ENCODE results near the gene CPA2.

CPA2 gene

GRCh38 chr7:130288168-130288567 lies 21.5 kb downstream of the CPA2 start:
- no peak overlapping the region for H3K4me3 ChIP-seq (ENCODE audit: low read length in 2 of 2)
- no peaks in the 10 kb centered on the region for H3K79me1 ChIP-seq (ENCODE audit: low read depth, low read length)
- H2AK5ac ChIP-seq (ENCODE audit: low read depth, low read length), result no peak overlapping the region
- H3K4me2 ChIP-seq (ENCODE audit: insufficient read depth, low read length, poor library complexity, severe bottlenecking), result no peak overlapping the region
- no peak overlapping the region for H2BK5ac ChIP-seq (ENCODE audit: low read length)
- no CpG with 5 or more reads among the region's 4 CpGs for WGBS, 2 donors (ENCODE audit: extremely low coverage in 2 of 2, insufficient read length in 2 of 2, insufficient replicate concordance in 1 of 2)
- H3K9ac ChIP-seq (ENCODE audit: low read depth, low read length, poor library complexity), result no peak overlapping the region
- H3K14ac ChIP-seq (ENCODE audit: low read length), result no peak overlapping the region
- no peak overlapping the region for H4K91ac ChIP-seq (ENCODE audit: low read depth, low read length, poor library complexity)
- no peak overlapping the region for H2BK120ac ChIP-seq (ENCODE audit: low read depth, low read length)
- no peak overlapping the region for H2BK12ac ChIP-seq (ENCODE audit: low read length)
- H2AFZ ChIP-seq (ENCODE audit: low read length), result no peak overlapping the region
- H3K4me1 ChIP-seq (ENCODE audit: control insufficient read depth in 2 of 2, insufficient read depth in 1 of 2, low read depth in 1 of 2, low read length in 2 of 2), result no peaks in the 10 kb centered on the region
- no peak overlapping the region for H4K8ac ChIP-seq (ENCODE audit: low read depth, low read length)
- H3K4ac ChIP-seq (ENCODE audit: low read length), result no peak overlapping the region
- no peak overlapping the region for H2BK15ac ChIP-seq (ENCODE audit: low read length)
- H3K27ac ChIP-seq (replicated peaks; ENCODE audit: low read length), result no peak overlapping the region
- DNase-seq (ENCODE audit: low spot score), result no peak
- no peaks in the 10 kb centered on the region for H3K36me3 ChIP-seq (replicated peaks in 1 of 2; ENCODE audit: control insufficient read depth in 2 of 2, insufficient read depth in 2 of 2, low read length in 2 of 2)
- no peaks in the 10 kb centered on the region for H3K27me3 ChIP-seq (ENCODE audit: control insufficient read depth in 3 of 3, insufficient read depth in 3 of 3, low read depth in 1 of 3, low read length in 3 of 3)
- no peaks in the 10 kb centered on the region for H3K9me3 ChIP-seq (replicated peaks in 1 of 2; ENCODE audit: control insufficient read depth in 2 of 2, insufficient read depth in 1 of 2, low read depth in 1 of 2, low read length in 2 of 2)
- no peak overlapping the region for H3K23ac ChIP-seq (ENCODE audit: low read depth, low read length, poor library complexity)
- H3K18ac ChIP-seq (ENCODE audit: low read length), result no peak overlapping the region

GRCh38 chr7:130288829-130289228 lies 22.2 kb downstream of the CPA2 start:
- no peak overlapping the region for H2AFZ ChIP-seq (ENCODE audit: low read length)
- no peaks in the 10 kb centered on the region for H3K27me3 ChIP-seq (ENCODE audit: control insufficient read depth in 3 of 3, insufficient read depth in 3 of 3, low read depth in 1 of 3, low read length in 3 of 3)
- H3K14ac ChIP-seq (ENCODE audit: low read length), result no peak overlapping the region
- H3K79me1 ChIP-seq (ENCODE audit: low read depth, low read length), result no peaks in the 10 kb centered on the region
- H3K23ac ChIP-seq (ENCODE audit: low read depth, low read length, poor library complexity), result no peak overlapping the region
- WGBS, 2 donors (ENCODE audit: extremely low coverage in 2 of 2, insufficient read length in 2 of 2, insufficient replicate concordance in 1 of 2), result no CpG with 5 or more reads among the region's 5 CpGs
- no peak overlapping the region for H3K4me2 ChIP-seq (ENCODE audit: insufficient read depth, low read length, poor library complexity, severe bottlenecking)
- no peak overlapping the region for H2BK5ac ChIP-seq (ENCODE audit: low read length)
- H2AK5ac ChIP-seq (ENCODE audit: low read depth, low read length), result no peak overlapping the region
- H2BK15ac ChIP-seq (ENCODE audit: low read length), result no peak overlapping the region
- H3K4me1 ChIP-seq (ENCODE audit: control insufficient read depth in 2 of 2, insufficient read depth in 1 of 2, low read depth in 1 of 2, low read length in 2 of 2), result no peaks in the 10 kb centered on the region
- H3K18ac ChIP-seq (ENCODE audit: low read length), result no peak overlapping the region
- H3K9me3 ChIP-seq (replicated peaks in 1 of 2; ENCODE audit: control insufficient read depth in 2 of 2, insufficient read depth in 1 of 2, low read depth in 1 of 2, low read length in 2 of 2), result no peaks in the 10 kb centered on the region
- no peak overlapping the region for H3K27ac ChIP-seq (replicated peaks; ENCODE audit: low read length)
- H3K4ac ChIP-seq (ENCODE audit: low read length), result no peak overlapping the region
- H4K91ac ChIP-seq (ENCODE audit: low read depth, low read length, poor library complexity), result no peak overlapping the region
- H3K36me3 ChIP-seq (replicated peaks in 1 of 2; ENCODE audit: control insufficient read depth in 2 of 2, insufficient read depth in 2 of 2, low read length in 2 of 2), result no peaks in the 10 kb centered on the region
- H2BK12ac ChIP-seq (ENCODE audit: low read length), result no peak overlapping the region
- H3K4me3 ChIP-seq (ENCODE audit: low read length in 2 of 2), result no peak overlapping the region
- no peak overlapping the region for H2BK120ac ChIP-seq (ENCODE audit: low read depth, low read length)
- no peak overlapping the region for H4K8ac ChIP-seq (ENCODE audit: low read depth, low read length)
- H3K9ac ChIP-seq (ENCODE audit: low read depth, low read length, poor library complexity), result no peak overlapping the region
- DNase-seq (ENCODE audit: low spot score), result no peak

DNA sequence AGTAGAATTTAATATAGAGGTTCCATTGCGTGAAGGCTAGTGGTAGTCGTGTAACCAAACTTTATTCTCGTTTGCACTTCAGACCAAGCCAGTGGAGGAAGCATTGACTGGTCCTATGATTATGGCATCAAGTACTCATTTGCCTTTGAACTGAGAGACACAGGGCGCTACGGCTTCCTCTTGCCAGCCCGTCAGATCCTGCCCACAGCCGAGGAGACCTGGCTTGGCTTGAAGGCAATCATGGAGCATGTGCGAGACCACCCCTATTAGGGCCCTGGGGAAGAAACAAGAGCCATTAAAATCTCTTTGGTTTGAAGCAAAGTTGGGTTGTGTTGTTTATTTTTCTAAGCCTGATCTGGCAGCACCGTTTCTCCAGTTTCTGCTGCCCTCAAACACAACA lies 22.8 kb downstream of the CPA2 start:
- no peak overlapping the region for H3K4me3 ChIP-seq (ENCODE audit: low read length in 2 of 2)
- H3K4me1 ChIP-seq (ENCODE audit: control insufficient read depth in 2 of 2, insufficient read depth in 1 of 2, low read depth in 1 of 2, low read length in 2 of 2), result no peaks in the 10 kb centered on the region
- no peaks in the 10 kb centered on the region for H3K79me1 ChIP-seq (ENCODE audit: low read depth, low read length)
- no peaks in the 10 kb centered on the region for H3K36me3 ChIP-seq (replicated peaks in 1 of 2; ENCODE audit: control insufficient read depth in 2 of 2, insufficient read depth in 2 of 2, low read length in 2 of 2)
- H3K4me2 ChIP-seq (ENCODE audit: insufficient read depth, low read length, poor library complexity, severe bottlenecking), result no peak overlapping the region
- H3K18ac ChIP-seq (ENCODE audit: low read length), result no peak overlapping the region
- no peak overlapping the region for H3K23ac ChIP-seq (ENCODE audit: low read depth, low read length, poor library complexity)
- DNase-seq (ENCODE audit: low spot score), result no peak
- no peak overlapping the region for H4K8ac ChIP-seq (ENCODE audit: low read depth, low read length)
- H3K4ac ChIP-seq (ENCODE audit: low read length), result no peak overlapping the region
- H2AK5ac ChIP-seq (ENCODE audit: low read depth, low read length), result no peak overlapping the region
- H3K27ac ChIP-seq (replicated peaks; ENCODE audit: low read length), result no peak overlapping the region
- no peaks in the 10 kb centered on the region for H3K27me3 ChIP-seq (ENCODE audit: control insufficient read depth in 3 of 3, insufficient read depth in 3 of 3, low read depth in 1 of 3, low read length in 3 of 3)
- H4K91ac ChIP-seq (ENCODE audit: low read depth, low read length, poor library complexity), result no peak overlapping the region
- H3K9me3 ChIP-seq (replicated peaks in 1 of 2; ENCODE audit: control insufficient read depth in 2 of 2, insufficient read depth in 1 of 2, low read depth in 1 of 2, low read length in 2 of 2), result no peaks in the 10 kb centered on the region
- no CpG with 5 or more reads among the region's 9 CpGs for WGBS, 2 donors (ENCODE audit: extremely low coverage in 2 of 2, insufficient read length in 2 of 2, insufficient replicate concordance in 1 of 2)
- H2AFZ ChIP-seq (ENCODE audit: low read length), result peak overlapping the region; percentile 38
- H3K9ac ChIP-seq (ENCODE audit: low read depth, low read length, poor library complexity), result no peak overlapping the region
- H2BK12ac ChIP-seq (ENCODE audit: low read length), result no peak overlapping the region
- no peak overlapping the region for H2BK15ac ChIP-seq (ENCODE audit: low read length)
- H3K14ac ChIP-seq (ENCODE audit: low read length), result no peak overlapping the region
- H2BK5ac ChIP-seq (ENCODE audit: low read length), result no peak overlapping the region
- H2BK120ac ChIP-seq (ENCODE audit: low read depth, low read length), result no peak overlapping the region

DNA sequence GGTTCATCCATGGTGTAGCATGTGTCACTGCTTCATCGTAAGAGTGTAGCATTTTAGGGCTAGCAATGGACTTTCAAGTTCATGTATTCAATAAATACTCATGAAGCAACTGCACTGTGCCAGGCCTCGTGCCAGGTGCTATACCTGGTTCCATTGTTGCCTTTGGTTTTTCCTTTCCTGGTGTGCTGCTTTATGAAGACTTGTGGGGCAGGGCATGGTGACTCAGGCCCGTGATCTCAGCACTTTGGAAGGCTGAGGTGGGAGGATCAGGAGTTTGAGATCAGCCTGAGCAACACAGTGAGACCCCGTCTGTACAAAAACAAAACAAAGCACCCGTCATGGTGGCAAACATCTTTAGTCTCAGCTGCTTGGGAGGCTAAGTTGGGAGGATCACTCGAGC lies 24.1 kb downstream of the CPA2 start:
- Histone ChIP-seq H3K36me3 (replicated peaks in 1 of 2; ENCODE audit: control insufficient read depth in 2 of 2, insufficient read depth in 2 of 2, low read length in 2 of 2) (no peaks in the 10 kb centered on the region), H3K4me2 (ENCODE audit: insufficient read depth, low read length, poor library complexity, severe bottlenecking) (no peak overlapping the region), H3K14ac (ENCODE audit: low read length) (no peak overlapping the region), H4K91ac (ENCODE audit: low read depth, low read length, poor library complexity) (no peak overlapping the region), H3K27me3 (ENCODE audit: control insufficient read depth in 3 of 3, insufficient read depth in 3 of 3, low read depth in 1 of 3, low read length in 3 of 3) (no peaks in the 10 kb centered on the region), H3K79me1 (ENCODE audit: low read depth, low read length) (no peaks in the 10 kb centered on the region), H2BK12ac (ENCODE audit: low read length) (no peak overlapping the region), H3K4ac (ENCODE audit: low read length) (no peak overlapping the region), H4K8ac (ENCODE audit: low read depth, low read length) (no peak overlapping the region), H3K23ac (ENCODE audit: low read depth, low read length, poor library complexity) (no peak overlapping the region), H2AFZ (ENCODE audit: low read length) (no peak overlapping the region), H3K9me3 (replicated peaks in 1 of 2; ENCODE audit: control insufficient read depth in 2 of 2, insufficient read depth in 1 of 2, low read depth in 1 of 2, low read length in 2 of 2) (no peaks in the 10 kb centered on the region), H3K4me3 (ENCODE audit: low read length in 2 of 2) (no peak overlapping the region), H2BK120ac (ENCODE audit: low read depth, low read length) (no peak overlapping the region), H2BK15ac (ENCODE audit: low read length) (no peak overlapping the region), H3K4me1 (ENCODE audit: control insufficient read depth in 2 of 2, insufficient read depth in 1 of 2, low read depth in 1 of 2, low read length in 2 of 2) (no peaks in the 10 kb centered on the region), H3K9ac (ENCODE audit: low read depth, low read length, poor library complexity) (no peak overlapping the region), H3K18ac (ENCODE audit: low read length) (no peak overlapping the region), H2AK5ac (ENCODE audit: low read depth, low read length) (no peak overlapping the region), H2BK5ac (ENCODE audit: low read length) (no peak overlapping the region), H3K27ac (replicated peaks; ENCODE audit: low read length) (no peak overlapping the region)
- no CpG with 5 or more reads among the region's 6 CpGs for WGBS, 2 donors (ENCODE audit: extremely low coverage in 2 of 2, insufficient read length in 2 of 2, insufficient replicate concordance in 1 of 2)
- no peak for DNase-seq (ENCODE audit: low spot score)
